ENCODE data around the gene SPATA32. TPM values are rescaled to one million over a fixed set of nuclear protein-coding genes. Genes with fewer than 3 reads are reported as not detected.
A peak's percentile ranks its signal among the peaks of the same experiment; 100 is the strongest.

The SPATA32 gene
- total RNA-seq, 1 donor from 2014 or later = not detected

- intact Hi-C loops (cut with DNase I) = no loop called here
- Histone ChIP-seq H3K27ac (peak overlapping the region; percentile 63 to 75), H3K4me3 (no peak overlapping the region), H3K36me3 (no peaks in the 10 kb centered on the region), H3K9me3 (no peaks in the 10 kb centered on the region), H3K4me1 (peaks cover 0 to 2% of the 10 kb centered on the region in 2 donors), H3K27me3 (no peaks in the 10 kb centered on the region)
- TF ChIP-seq CTCF (IDR thresholded peaks at IDR 0.05) = no peak
- DNase-seq (ENCODE audit: low spot score in 2 of 2) = no peak
Observed at GRCh38 chr17:45227926-45228762, 33.8 kb downstream of the SPATA32 start.

GRCh38 chr17:45227101-45227925 is 34.6 kb downstream of the SPATA32 start:
- Histone ChIP-seq H3K9me3 (no peaks in the 10 kb centered on the region), H3K36me3 (no peaks in the 10 kb centered on the region), H3K27ac (peak overlapping the region; percentile 63 to 75), H3K4me3 (peak overlapping the region in 1 of 2 donors; percentile 3), H3K27me3 (peaks cover 3% of the 10 kb centered on the region), H3K4me1 (peaks cover 0 to 2% of the 10 kb centered on the region in 2 donors)
- DNase-seq (ENCODE audit: low spot score in 2 of 2) = no peak
- intact Hi-C loops (cut with DNase I) = no loop called here
- no peak for TF ChIP-seq CTCF (IDR thresholded peaks at IDR 0.05)

GRCh38 chr17:45226576-45226975 is 35.3 kb downstream of the SPATA32 start:
- no peak for DNase-seq (ENCODE audit: low spot score in 2 of 2)
- Histone ChIP-seq H3K4me1 (peaks cover 4% of the 10 kb centered on the region in 2 donors), H3K9me3 (no peaks in the 10 kb centered on the region), H3K4me3 (peak overlapping the region in 1 of 2 donors; percentile 3), H3K27me3 (peaks cover 5% of the 10 kb centered on the region), H3K27ac (peak overlapping the region in 1 of 2 donors; percentile 75), H3K36me3 (no peaks in the 10 kb centered on the region)
- no peak for TF ChIP-seq CTCF (IDR thresholded peaks at IDR 0.05)
- intact Hi-C loops (cut with DNase I) = no loop called here

GRCh38 chr17:45225964-45226530 is 35.8 kb downstream of the SPATA32 start:
- TF ChIP-seq CTCF (IDR thresholded peaks at IDR 0.05) = no peak
- Histone ChIP-seq H3K27ac (peak overlapping the region in 1 of 2 donors; percentile 75), H3K4me1 (peaks cover 4 to 7% of the 10 kb centered on the region in 2 donors), H3K9me3 (no peaks in the 10 kb centered on the region), H3K4me3 (no peak overlapping the region), H3K27me3 (peaks cover 5% of the 10 kb centered on the region), H3K36me3 (no peaks in the 10 kb centered on the region)
- intact Hi-C loops (cut with DNase I) = no loop called here
- DNase-seq (ENCODE audit: low spot score in 2 of 2) = peak; percentile 78 to 86

- Histone ChIP-seq H3K4me3 (peak overlapping the region in 1 of 2 donors; percentile 0), H3K36me3 (no peaks in the 10 kb centered on the region), H3K27ac (peak overlapping the region in 1 of 2 donors; percentile 39), H3K9me3 (no peaks in the 10 kb centered on the region), H3K4me1 (peaks cover 4 to 7% of the 10 kb centered on the region in 2 donors), H3K27me3 (peaks cover 5% of the 10 kb centered on the region)
- TF ChIP-seq CTCF (IDR thresholded peaks at IDR 0.05) = no peak
- intact Hi-C loops (cut with DNase I) = no loop called here
- DNase-seq (ENCODE audit: low spot score in 2 of 2) = peak in 1 of 2 donors; percentile 62
Observed at GRCh38 chr17:45225051-45225700, 36.7 kb downstream of the SPATA32 start.
